HEK293T (cell line): ENCODE measurements around the gene IGFBP5.

ENCODE experiments used
- ARNT ChIP-seq: fragments of 450-650 bp; IDR thresholded peaks from 2 replicates; pipeline ENCODE4 v1.6.1; 2017; ENCODE audit warnings: mild to moderate bottlenecking
- NFRKB ChIP-seq: fragments of 450-650 bp; IDR thresholded peaks from 2 replicates; pipeline ENCODE4 v1.6.1; 2016; ENCODE audit warnings: mild to moderate bottlenecking, moderate library complexity
- SP1 ChIP-seq: fragments of 450-650 bp; IDR thresholded peaks from 2 replicates; pipeline ENCODE4 v1.6.1; 2017
- SUZ12 ChIP-seq: fragments of 450-650 bp; IDR thresholded peaks from 2 replicates; pipeline ENCODE4 v1.6.1; 2016; ENCODE audit warnings: mild to moderate bottlenecking
- TARDBP ChIP-seq: fragments of 450-650 bp; IDR thresholded peaks from 2 replicates; pipeline ENCODE4 v1.6.1; 2016
- ZNF384 ChIP-seq: fragments of 450-650 bp; IDR thresholded peaks from 2 replicates; pipeline ENCODE4 v1.6.1; 2016

DNA sequence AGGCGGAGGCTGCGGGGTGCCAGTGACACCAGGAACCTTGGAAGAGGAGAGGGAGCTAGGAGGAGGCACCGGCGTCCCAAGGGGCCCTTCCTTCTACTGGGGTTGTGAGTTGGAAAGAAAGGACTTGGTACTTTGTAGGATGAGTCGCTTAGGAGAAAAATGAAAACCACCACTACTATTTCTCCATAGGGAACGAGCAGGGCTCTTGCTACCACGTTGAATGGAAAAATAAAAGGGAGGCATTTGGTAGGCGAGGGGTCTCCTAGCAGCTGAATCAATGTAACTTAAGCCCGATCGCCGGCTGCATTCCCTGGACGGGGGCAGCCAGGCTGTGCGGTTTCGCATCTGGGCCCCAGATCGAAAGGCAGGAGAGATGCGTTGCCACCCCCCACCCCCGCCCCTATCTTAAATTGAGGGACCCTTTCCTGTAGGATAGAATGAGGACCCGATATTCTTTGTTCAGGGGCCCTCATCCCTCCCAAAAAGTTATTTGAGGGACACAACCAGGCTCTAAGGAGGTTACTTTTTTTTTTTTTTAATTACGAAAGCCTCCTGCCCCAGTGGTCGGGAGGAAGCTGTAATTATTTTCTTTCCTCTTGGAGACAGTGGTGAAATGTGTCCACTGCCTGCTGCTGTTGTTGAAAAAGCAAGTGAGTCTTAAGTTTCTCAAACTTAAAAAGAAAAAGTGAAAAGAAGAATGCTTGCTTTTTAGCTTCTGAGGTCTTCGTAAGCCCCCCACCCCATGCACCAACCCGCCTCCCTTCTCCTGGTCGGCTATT is 60.8 kb downstream of the IGFBP5 start:
- TF ChIP-seq ZNF384 (no peak), SP1 (no peak), SUZ12 (no peak), NFRKB (no peak), ARNT (no peak), TARDBP (no peak)
